Central memory CD8-positive, alpha-beta T cell (primary cell): ENCODE measurements around the gene NF1.
"Not testable (repeated sequence)": the region's sequence is repeated elsewhere in the genome, so short reads cannot be mapped to it uniquely, and the experiment has no call there.

Experiments
- ATAC-seq: fragments of 150-1000 bp; cut with Tn5 transposase; replicated peaks from 2 replicates; pipeline ENCODE4 v1.10.0; 2022; ENCODE audit warnings: mild to moderate bottlenecking, moderate FRiP score, moderate number of reproducible peaks; ENCODE audit not compliant: poor library complexity, severe bottlenecking; ENCODE audit errors: extremely low read depth
- DNase-seq, 2 donors: peaks; one replicate each; pipeline ENCODE4 v3.0.0; 2021; ENCODE audit warnings: low spot score in 2 of 2
- H3K27ac Mint-ChIP-seq: one replicate; pipeline ENCODE4 v1.8.0; 2022; ENCODE audit warnings: low read depth, mild to moderate bottlenecking, moderate library complexity, mixed read lengths
- H3K27me3 Mint-ChIP-seq: one replicate; pipeline ENCODE4 v1.8.0; 2022; ENCODE audit warnings: mixed read lengths
- H3K36me3 Mint-ChIP-seq: one replicate; pipeline ENCODE4 v1.8.0; 2022; ENCODE audit warnings: mild to moderate bottlenecking, moderate library complexity, mixed read lengths; ENCODE audit not compliant: insufficient read depth
- H3K4me1 Mint-ChIP-seq: one replicate; pipeline ENCODE4 v1.8.0; 2022; ENCODE audit warnings: mixed read lengths
- H3K4me3 Mint-ChIP-seq: one replicate; pipeline ENCODE4 v1.8.0; 2022; ENCODE audit warnings: mild to moderate bottlenecking, moderate library complexity, mixed read lengths
- H3K9me3 Mint-ChIP-seq: one replicate; pipeline ENCODE4 v1.8.0; 2022; ENCODE audit warnings: mixed read lengths

NF1 gene

GRCh38 chr17:31371511-31372097 is 276.8 kb downstream of the NF1 start:
- ATAC-seq (no peak), DNase-seq (no peak)
- no peaks in the 10 kb centered on the region for H3K9me3 Mint-ChIP-seq
- H3K27ac Mint-ChIP-seq, result no peak overlapping the region
- H3K4me3 Mint-ChIP-seq, result no peak overlapping the region
- H3K27me3 Mint-ChIP-seq, result no peaks in the 10 kb centered on the region
- H3K4me1 Mint-ChIP-seq, result no peaks in the 10 kb centered on the region
- H3K36me3 Mint-ChIP-seq, result peaks cover 9% of the 10 kb centered on the region

- no peaks in the 10 kb centered on the region for H3K27me3 Mint-ChIP-seq
- H3K36me3 Mint-ChIP-seq, result peaks cover 9% of the 10 kb centered on the region
- no peak overlapping the region for H3K27ac Mint-ChIP-seq
- ATAC-seq, result no peak
- no peaks in the 10 kb centered on the region for H3K4me1 Mint-ChIP-seq
- no peaks in the 10 kb centered on the region for H3K9me3 Mint-ChIP-seq
- H3K4me3 Mint-ChIP-seq, result no peak overlapping the region
- DNase-seq, result no peak
These were observed 278.6 kb downstream of the NF1 start for GRCh38 chr17:31373150-31374093.

- Mint-ChIP-seq H3K4me3 (peak overlapping the region; percentile 29), H3K9me3 (no peaks in the 10 kb centered on the region), H3K36me3 (peaks cover 9% of the 10 kb centered on the region), H3K27ac (no peak overlapping the region), H3K27me3 (no peaks in the 10 kb centered on the region), H3K4me1 (no peaks in the 10 kb centered on the region)
- ATAC-seq (no peak), DNase-seq (no peak)
These were observed 279.3 kb downstream of the NF1 start for GRCh38 chr17:31374094-31374447.

DNA sequence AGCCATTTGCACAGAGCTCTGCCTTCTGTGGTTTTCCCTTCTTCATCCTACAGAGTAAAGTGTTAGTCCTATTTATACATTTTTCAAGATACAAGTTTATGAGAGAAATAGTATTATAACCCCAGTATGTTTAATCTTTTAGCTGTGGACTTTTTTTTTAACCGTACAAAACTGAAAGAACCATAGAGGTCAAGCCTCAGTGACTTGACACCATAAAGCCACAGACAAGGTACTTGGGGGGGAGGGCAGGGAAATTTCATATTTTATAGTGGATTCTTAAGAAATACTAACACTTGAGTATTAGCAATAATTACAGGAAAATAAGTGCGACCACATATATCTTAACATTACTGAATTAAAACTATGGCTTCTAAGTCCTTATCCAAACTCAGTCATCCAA is 279.7 kb downstream of the NF1 start:
- no peak for ATAC-seq
- H3K4me1 Mint-ChIP-seq, result no peaks in the 10 kb centered on the region
- H3K27me3 Mint-ChIP-seq, result no peaks in the 10 kb centered on the region
- no peaks in the 10 kb centered on the region for H3K9me3 Mint-ChIP-seq
- peaks cover 9% of the 10 kb centered on the region for H3K36me3 Mint-ChIP-seq
- no peak for DNase-seq
- no peak overlapping the region for H3K27ac Mint-ChIP-seq
- peak overlapping the region; percentile 29 for H3K4me3 Mint-ChIP-seq

DNA sequence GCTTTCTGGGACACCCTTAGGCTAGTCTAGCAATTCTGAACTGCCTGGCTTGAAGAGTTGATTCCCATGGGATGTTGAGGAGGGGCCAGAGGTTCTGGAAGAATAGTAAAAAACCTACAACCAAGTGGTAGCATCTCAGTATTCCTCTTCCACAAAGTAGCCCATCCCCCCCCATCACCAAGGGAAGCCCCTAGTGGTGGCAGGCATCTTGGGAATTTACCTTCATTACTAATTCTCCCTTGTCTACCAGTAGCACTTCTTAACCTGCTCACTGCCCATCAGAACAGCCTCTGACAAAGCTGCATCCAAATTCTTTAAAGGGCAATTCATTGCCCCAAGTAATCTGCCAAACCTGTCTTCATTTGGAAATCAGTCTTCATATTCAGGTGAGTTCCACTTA is 283.9 kb downstream of the NF1 start:
- ATAC-seq (no peak), DNase-seq (no peak)
- no peak overlapping the region for H3K27ac Mint-ChIP-seq
- H3K4me3 Mint-ChIP-seq, result no peak overlapping the region
- no peaks in the 10 kb centered on the region for H3K9me3 Mint-ChIP-seq
- peaks cover 10% of the 10 kb centered on the region for H3K36me3 Mint-ChIP-seq
- no peaks in the 10 kb centered on the region for H3K27me3 Mint-ChIP-seq
- H3K4me1 Mint-ChIP-seq, result no peaks in the 10 kb centered on the region

DNA sequence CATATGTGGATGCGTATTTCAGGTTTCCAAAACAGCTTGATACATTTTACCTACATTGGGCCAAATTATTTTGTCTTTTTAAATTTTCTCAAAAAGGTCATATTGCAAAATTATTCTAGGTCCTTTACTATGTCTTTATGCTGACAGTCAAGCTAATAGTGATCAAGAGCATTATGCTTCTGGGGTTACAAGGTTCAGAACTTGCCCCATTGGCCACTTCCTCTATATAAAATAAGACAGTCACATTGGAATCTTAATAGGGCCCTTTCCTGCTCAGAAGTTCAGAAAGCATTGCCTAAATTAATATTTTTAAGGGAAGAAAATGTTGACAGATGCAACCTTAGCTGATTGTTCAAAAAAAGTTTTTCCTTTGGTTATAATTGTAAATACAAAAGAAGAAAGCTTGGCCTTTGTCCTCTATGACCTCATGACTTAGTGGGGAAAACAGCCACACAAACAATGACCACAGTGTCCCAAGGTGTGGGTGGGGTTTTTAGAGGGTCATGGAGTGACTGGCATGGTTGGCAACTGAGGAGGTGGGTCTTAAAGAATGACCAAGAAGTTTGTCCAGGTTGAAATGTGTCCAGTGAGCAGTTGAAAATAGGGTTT is 284.9 kb downstream of the NF1 start:
- DNase-seq, result no peak
- Mint-ChIP-seq H3K27ac (no peak overlapping the region), H3K9me3 (no peaks in the 10 kb centered on the region), H3K27me3 (no peaks in the 10 kb centered on the region), H3K36me3 (peaks cover 8% of the 10 kb centered on the region), H3K4me3 (no peak overlapping the region), H3K4me1 (no peaks in the 10 kb centered on the region)
- ATAC-seq, result no peak

- Mint-ChIP-seq H3K27ac (no peak overlapping the region), H3K9me3 (no peaks in the 10 kb centered on the region), H3K27me3 (no peaks in the 10 kb centered on the region), H3K4me1 (no peaks in the 10 kb centered on the region), H3K36me3 (peaks cover 5% of the 10 kb centered on the region), H3K4me3 (no peak overlapping the region)
- DNase-seq (no peak), ATAC-seq (no peak)
These were observed 286.4 kb downstream of the NF1 start for GRCh38 chr17:31381165-31381668.

- not testable (repeated sequence) for H3K27me3 Mint-ChIP-seq, H3K36me3 Mint-ChIP-seq, ATAC-seq, H3K4me3 Mint-ChIP-seq, H3K9me3 Mint-ChIP-seq, H3K27ac Mint-ChIP-seq, H3K4me1 Mint-ChIP-seq, DNase-seq
These were observed 288.0 kb downstream of the NF1 start for GRCh38 chr17:31382668-31383275.

DNA sequence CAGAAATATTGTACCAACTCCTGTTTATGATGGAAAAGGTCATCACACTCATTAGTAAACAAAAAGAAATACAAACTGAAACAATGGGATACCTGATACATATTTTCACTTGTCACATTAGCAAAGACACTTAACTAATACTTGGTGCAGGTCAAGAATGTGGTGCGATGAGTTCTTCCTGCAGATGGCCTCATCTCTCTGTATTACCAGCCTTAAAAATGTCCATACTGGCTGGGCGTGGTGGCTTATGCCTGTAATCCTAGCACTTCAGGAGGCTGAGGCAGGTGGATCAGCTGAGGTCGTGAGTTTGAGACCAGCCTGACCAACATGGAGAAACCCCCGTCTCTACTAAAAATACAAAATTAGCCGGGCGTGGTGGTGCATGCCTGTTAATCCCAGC is 288.7 kb downstream of the NF1 start:
- not testable (repeated sequence) for H3K27ac Mint-ChIP-seq, H3K27me3 Mint-ChIP-seq, H3K4me3 Mint-ChIP-seq, DNase-seq, ATAC-seq, H3K4me1 Mint-ChIP-seq, H3K36me3 Mint-ChIP-seq, H3K9me3 Mint-ChIP-seq

DNA sequence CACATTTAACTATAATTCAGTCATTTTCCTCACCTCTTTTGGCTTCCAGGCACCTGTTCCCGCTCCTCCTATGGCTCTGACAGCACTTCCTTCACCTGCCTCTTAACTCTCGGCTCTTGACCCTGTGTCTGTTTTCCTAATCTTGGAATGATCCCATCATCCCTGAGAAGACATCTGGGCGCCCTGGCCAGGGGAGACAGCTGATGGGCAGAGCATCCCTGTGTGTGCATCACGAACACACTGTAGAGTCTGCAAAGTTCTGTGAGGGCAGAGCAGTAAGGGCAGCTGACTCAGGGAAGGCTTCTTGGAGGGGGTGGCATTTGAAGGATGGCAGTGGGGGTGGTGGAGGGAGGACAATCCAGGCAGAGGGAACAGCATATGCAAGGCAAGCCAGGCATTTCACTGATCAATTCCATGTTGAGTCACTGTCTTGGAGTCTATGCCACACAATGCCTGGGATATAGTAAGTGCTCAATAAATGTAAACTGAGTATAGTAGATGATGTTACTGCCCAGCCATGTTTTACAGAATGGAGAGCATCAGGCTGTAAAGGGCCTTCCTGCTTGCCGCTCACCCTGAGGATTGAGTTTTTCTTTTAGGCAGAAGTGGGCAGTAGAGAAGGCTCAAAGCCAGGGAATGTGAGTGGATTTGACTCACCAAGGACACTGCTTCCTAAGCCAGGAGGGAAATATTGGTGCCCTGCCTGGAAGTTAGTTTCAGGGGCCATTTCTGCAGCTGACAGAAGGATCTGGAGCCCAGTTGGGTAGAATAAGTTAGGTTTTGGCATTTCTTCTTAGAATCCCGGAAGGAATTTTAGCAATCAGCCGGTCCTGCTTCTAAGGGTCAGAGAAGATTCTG is 290.9 kb downstream of the NF1 start:
- Mint-ChIP-seq H3K27me3 (peaks cover 18% of the 10 kb centered on the region), H3K4me1 (peaks cover 7% of the 10 kb centered on the region), H3K27ac (no peak overlapping the region), H3K9me3 (no peaks in the 10 kb centered on the region), H3K36me3 (peaks cover 3% of the 10 kb centered on the region), H3K4me3 (no peak overlapping the region)
- DNase-seq (no peak), ATAC-seq (no peak)

DNA sequence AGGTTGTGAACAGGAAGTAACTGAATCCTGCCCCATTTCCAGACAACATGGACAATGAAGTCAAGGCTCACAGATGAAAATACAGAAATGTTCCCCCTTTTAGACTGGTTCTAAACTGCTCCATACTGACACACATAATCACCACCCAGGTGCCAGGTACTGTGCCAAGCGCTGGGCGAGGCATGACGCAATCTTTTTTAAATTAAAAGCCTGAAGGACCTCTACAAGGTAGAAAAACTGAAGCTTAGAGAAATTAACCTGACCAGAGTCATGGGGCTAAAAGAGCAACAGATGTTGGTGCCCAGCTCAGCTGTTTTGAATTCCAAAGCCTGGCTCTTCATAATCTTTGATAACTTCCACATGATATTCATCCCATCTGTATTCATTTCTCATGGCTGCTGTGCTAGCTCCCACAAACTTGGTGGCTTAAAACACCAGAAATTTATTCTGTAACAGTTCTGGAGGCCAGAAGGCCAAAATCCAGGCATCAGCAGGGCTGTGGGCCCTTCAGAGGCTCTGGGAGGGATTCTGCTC is 291.8 kb downstream of the NF1 start:
- ATAC-seq (no peak), DNase-seq (no peak)
- Mint-ChIP-seq H3K4me3 (no peak overlapping the region), H3K27me3 (peaks cover 21% of the 10 kb centered on the region), H3K9me3 (no peaks in the 10 kb centered on the region), H3K36me3 (peaks cover 3% of the 10 kb centered on the region), H3K27ac (no peak overlapping the region), H3K4me1 (peaks cover 7% of the 10 kb centered on the region)

DNA sequence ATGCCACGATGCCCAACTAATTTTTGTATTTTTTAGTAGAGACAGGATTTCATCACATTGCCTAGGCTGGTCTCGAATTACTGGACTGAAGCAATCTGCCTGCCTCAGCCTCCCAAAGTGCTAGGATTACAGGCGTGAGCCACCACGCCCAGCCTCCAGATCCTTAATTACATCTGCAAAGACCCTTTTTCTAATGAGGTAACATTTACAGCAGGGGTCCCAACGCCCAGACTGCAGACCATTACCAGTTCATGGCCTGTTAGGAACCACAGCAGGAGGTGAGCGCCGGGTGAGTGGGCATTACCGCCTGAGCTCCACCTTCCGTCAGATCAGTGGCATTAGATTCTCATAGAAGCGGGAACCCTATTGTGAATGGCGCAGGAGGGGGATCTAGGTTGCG is 292.7 kb downstream of the NF1 start:
- Mint-ChIP-seq H3K36me3 (peaks cover 3% of the 10 kb centered on the region), H3K4me3 (no peak overlapping the region), H3K27me3 (peaks cover 26% of the 10 kb centered on the region), H3K9me3 (no peaks in the 10 kb centered on the region), H3K27ac (no peak overlapping the region), H3K4me1 (peaks cover 7% of the 10 kb centered on the region)
- DNase-seq (no peak), ATAC-seq (no peak)
